Mucosa of descending colon (tissue), 3 donors: Measurements from ENCODE around the gene PRKG1. TPM values are rescaled to one million over a fixed set of nuclear protein-coding genes. Genes with fewer than 3 reads are reported as not detected.

Experiments used
- ATAC-seq: fragments of 200-7000 bp; cut with Tn5 transposase; one replicate; pipeline ENCODE4 v1.9.1; 2020; ENCODE audit warnings: mild to moderate bottlenecking, moderate library complexity
- DNase-seq, 3 donors: peaks; one replicate each; pipeline ENCODE4 v3.0.0-alpha.2; 2020
- H3K36me3 ChIP-seq: fragments of 200-600 bp; one replicate; pipeline ENCODE4 v1.8.0; 2021; ENCODE audit warnings: low read depth, mild to moderate bottlenecking
- H3K4me1 ChIP-seq: fragments of 200-600 bp; one replicate; pipeline ENCODE4 v1.8.0; 2021; ENCODE audit warnings: low read depth, mild to moderate bottlenecking
- H3K4me3 ChIP-seq: fragments of 200-600 bp; one replicate; pipeline ENCODE4 v1.8.0; 2021; ENCODE audit warnings: mild to moderate bottlenecking
- H3K9me3 ChIP-seq: fragments of 200-600 bp; one replicate; pipeline ENCODE4 v1.8.0; 2021; ENCODE audit warnings: mild to moderate bottlenecking
- intact Hi-C, 2 donors: fragments of 100-400 bp; cut with DNase I in 1 of 2; cut with micrococcal nuclease in 1 of 2; formaldehyde crosslinking; loops; one replicate each; pipeline versions ENCODE4 v1.11.0 to v1.11.1; 2022; cut with DNase I, micrococcal nuclease
- total RNA-seq, 3 donors: library from RNA; stranded (reverse); fragmentation: NEBNext Ultra II Directional in 2 of 3; extraction: Animal tissue kit (Norgen Biotek cat#: 25700) in 2 of 3; gene quantifications; one replicate each; pipeline versions ENCODE4 v1.2.1 to v1.2.4, GENCODE V29; 2021 to 2023
- TF ChIP-seq, protein P1 (sequence below): fragments of 200-600 bp; IDR thresholded peaks from one replicate; pipeline ENCODE4 v1.8.0; 2022; ENCODE audit warnings: antibody characterized with exemption, mild to moderate bottlenecking
- donor health status: DM: no; HTN: no; CAD: no; lungs with moderate emphysema.
- donor health status: DM: no; HTN: no; CAD: no.
- donor health status: DM: no; HTN: yes; CAD: no.

PRKG1 gene
- total RNA-seq, 3 donors from 2014 or later: 17.1 to 55.6 (median 21.1) TPM

DNA sequence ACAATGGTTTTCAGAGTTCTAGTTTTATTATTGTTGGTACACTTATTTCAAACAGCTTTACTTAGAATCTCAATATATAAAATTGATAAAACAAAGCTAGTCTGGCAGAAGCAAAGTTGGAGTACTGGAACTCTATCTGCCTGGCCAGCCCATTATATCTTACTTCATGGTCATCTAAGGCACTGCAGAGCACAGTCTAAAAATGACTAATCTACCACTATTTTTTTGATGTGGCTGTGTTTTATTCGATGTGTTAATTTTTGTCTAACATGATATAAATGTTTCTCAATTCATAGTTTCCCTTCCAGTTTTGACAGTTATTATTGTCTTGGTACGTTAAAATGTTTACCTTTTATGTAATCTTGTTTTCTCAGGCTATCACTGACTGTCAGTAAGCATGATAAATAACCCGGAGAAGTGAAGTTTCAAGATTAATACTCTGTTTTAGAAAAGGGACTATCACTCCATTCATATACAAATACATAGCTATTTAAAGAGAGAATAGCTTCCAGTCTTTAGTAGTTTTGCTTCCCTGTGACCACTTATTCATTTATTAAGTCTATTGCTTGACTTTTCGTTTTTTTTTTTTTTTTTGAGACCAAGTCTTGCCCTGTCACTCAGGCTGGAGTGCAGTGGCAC, 685.7 kb downstream of the PRKG1 start:
- no peak for DNase-seq
- Histone ChIP-seq H3K9me3 (no peaks in the 10 kb centered on the region), H3K4me3 (no peak overlapping the region), H3K4me1 (no peaks in the 10 kb centered on the region), H3K36me3 (no peaks in the 10 kb centered on the region)
- no peak for ATAC-seq
- intact Hi-C loops: no loop called here
- TF ChIP-seq, protein P1, sequence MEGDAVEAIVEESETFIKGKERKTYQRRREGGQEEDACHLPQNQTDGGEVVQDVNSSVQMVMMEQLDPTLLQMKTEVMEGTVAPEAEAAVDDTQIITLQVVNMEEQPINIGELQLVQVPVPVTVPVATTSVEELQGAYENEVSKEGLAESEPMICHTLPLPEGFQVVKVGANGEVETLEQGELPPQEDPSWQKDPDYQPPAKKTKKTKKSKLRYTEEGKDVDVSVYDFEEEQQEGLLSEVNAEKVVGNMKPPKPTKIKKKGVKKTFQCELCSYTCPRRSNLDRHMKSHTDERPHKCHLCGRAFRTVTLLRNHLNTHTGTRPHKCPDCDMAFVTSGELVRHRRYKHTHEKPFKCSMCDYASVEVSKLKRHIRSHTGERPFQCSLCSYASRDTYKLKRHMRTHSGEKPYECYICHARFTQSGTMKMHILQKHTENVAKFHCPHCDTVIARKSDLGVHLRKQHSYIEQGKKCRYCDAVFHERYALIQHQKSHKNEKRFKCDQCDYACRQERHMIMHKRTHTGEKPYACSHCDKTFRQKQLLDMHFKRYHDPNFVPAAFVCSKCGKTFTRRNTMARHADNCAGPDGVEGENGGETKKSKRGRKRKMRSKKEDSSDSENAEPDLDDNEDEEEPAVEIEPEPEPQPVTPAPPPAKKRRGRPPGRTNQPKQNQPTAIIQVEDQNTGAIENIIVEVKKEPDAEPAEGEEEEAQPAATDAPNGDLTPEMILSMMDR: no peak

DNA sequence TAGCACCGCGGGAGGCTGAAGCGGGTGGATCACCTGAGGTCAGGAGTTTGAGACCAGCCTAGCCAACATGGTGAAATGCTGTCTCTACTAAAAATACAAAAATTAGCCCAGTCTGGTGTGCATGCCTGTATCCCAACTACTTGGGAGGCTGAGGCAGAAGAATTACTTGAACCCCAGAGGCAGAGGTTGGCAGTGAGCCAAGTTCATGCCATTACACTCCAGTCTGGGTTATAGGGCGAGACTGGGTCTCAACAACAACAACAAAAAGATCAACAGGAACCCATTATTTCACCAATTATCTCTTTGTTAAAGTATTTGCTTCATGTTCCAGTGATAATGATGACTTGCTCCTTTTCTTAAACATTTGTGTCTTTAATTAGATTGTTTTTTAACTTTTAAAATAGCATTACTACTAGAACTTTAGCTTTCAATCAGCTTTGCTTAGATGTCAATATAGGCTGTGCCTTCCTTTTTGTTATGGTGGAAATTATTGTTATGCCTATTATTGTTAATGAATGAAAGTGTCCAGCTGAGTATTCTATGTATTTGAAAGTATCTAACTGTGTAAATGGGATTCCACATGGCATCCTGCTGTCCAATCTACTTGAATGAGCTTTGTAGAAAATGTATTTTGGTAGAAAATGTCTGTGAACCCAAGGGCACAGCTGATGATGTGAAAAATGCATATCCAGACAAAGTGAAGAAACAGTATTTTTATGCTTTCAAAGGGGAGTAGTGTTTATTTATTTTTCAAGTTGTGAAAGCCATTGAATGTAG, 686.8 kb downstream of the PRKG1 start:
- H3K9me3 ChIP-seq: no peaks in the 10 kb centered on the region
- no peak for DNase-seq

DNA sequence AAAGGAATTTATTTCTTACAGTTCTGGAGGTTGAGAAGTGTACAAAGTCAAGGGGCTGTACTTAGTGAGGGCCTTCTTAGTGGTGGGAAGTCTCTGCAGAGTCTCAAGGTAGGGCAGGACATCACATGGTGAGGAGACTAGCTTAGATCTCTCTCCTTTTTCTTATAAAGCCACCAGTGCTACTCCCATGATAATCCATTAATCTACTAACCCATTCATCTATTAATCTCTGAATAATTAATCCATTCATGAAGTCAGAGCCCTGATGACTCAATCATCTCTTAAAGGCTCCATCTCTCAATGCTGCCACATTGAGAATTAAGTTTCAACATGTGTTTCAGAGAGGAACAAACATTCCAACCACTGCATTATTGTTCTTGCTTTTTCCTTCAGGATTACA, 689.5 kb downstream of the PRKG1 start:
- ATAC-seq (no peak), DNase-seq (no peak)
- no peaks in the 10 kb centered on the region for H3K36me3 ChIP-seq
- TF ChIP-seq, protein P1: no peak
- H3K4me3 ChIP-seq: no peak overlapping the region
- intact Hi-C loops: no loop called here
- H3K4me1 ChIP-seq: no peaks in the 10 kb centered on the region
- no peaks in the 10 kb centered on the region for H3K9me3 ChIP-seq

More for the DNA sequence above, 686.8 kb downstream of the PRKG1 start:
- H3K4me1 ChIP-seq: no peaks in the 10 kb centered on the region
- H3K4me3 ChIP-seq: no peak overlapping the region
- TF ChIP-seq, protein P1: no peak
- no peaks in the 10 kb centered on the region for H3K36me3 ChIP-seq
- ATAC-seq: no peak
- intact Hi-C loops: no loop called here

DNA sequence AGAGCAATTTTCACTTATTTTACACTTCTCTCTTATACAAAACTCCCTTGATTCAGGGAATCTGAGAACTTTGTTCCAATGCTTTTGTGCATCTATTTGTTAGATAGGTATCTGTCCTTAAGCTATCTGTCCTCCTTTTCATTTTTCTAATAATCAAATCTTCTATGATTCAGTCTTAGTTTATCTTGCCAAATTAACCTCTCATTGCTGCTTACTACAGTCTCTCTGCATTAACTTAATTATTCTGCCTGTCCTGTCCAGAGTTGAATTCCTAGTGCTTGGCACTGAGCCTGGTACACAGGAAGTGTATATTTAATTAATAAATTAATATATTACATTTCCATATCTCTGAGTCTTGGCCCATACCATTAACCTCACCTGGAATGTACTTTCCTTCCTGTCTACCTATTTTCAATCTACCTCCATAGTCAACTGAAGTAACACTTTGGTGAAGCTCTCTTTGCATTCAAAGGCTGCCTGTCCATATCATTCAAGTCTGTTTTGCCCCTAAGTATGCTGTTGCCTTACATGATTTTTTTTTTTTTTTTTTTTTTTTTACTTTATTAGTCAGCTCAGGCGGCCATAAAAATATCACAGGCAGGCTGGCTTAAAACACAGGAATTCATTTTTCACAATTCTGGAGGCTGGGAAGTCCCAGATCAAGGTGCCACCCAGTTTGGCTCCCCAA, 691.1 kb downstream of the PRKG1 start:
- DNase-seq: no peak
- H3K4me1 ChIP-seq: no peaks in the 10 kb centered on the region
- no peaks in the 10 kb centered on the region for H3K36me3 ChIP-seq
- no peak overlapping the region for H3K4me3 ChIP-seq
- no peak for ATAC-seq
- TF ChIP-seq, protein P1: no peak
- intact Hi-C loops: no loop called here
- H3K9me3 ChIP-seq: no peaks in the 10 kb centered on the region

DNA sequence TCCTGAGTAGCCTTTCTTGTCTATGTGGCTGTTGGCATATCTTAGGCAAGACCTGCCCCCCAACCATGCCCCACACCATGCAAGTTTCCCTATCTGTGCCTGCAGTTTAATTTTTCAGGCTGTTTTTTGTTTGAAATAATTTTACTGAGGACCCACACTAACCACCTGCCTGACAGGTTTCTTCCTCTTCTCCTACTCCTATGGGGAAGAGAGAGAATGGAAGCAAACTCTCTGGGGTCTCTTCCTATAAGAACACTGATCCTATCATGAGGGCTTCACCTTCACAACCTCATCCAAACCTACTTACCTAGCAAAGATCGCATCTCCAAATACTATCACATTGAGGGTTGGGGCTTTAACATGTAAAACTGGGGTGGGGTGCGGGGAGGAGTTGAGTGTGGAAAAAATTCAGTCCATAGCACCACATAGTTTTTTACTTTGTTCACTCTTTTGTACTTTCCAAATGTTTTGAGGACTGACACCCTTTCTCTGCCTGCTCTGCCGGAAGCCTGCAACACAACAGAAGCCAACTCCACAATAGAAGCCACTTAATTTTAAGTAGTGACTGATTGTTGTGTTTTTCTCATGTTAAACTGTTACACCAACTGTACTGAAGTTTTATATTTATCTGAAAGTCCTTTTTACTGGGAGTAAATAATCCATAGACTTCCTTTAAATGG, 692.3 kb downstream of the PRKG1 start:
- TF ChIP-seq, protein P1: no peak
- H3K36me3 ChIP-seq: no peaks in the 10 kb centered on the region
- H3K9me3 ChIP-seq: no peaks in the 10 kb centered on the region
- intact Hi-C loops: no loop called here
- DNase-seq (no peak), ATAC-seq (no peak)
- no peaks in the 10 kb centered on the region for H3K4me1 ChIP-seq
- no peak overlapping the region for H3K4me3 ChIP-seq
